ENCODE data around the gene MX2. TPM values are rescaled to one million over a fixed set of nuclear protein-coding genes. Genes with fewer than 3 reads are reported as not detected.
A peak's percentile ranks its signal among the peaks of the same experiment; 100 is the strongest.
"Not testable (repeated sequence)": the region's sequence is repeated elsewhere in the genome, so short reads cannot be mapped to it uniquely, and the experiment has no call there.

Gene MX2
- total and polyA plus RNA-seq, 7 experiments from 2014 or later: 46.7 to 116 (median 99.8) TPM

DNA sequence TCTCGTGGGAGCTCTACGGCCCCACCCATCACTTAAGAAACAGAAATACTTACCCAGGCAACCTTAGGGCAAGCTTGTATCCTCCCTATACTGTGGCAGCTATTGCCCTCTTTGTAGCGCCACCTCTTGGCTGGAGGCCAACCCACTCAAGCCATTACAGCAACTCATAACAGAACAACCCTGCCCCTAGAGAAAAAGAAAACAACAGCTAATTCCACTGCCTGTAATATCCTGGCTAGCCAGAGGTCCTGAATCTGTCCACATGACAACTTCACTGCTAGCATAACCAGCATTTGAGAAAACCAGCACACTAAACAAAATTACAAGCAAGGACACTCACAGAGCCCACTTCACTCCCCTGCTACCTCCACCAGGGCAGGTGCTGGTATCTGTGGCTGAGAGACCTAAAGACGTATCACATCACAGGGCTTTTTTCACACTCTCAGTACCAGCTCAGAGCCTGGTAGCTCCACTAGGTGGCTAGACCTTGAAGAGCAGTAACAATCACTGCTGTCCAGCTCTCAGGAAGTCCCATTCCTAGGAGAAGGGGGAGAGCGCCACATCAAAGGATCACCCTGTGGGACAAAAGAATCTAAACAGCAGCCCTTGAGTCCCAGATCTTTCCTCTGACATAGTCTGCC is 49.7 kb downstream of the MX2 start:
- DNase-seq: no peak
- Histone ChIP-seq H3K4me1 (ENCODE audit: control insufficient read depth in 2 of 2, insufficient read depth in 2 of 2, low read length in 2 of 2) (no peaks in the 10 kb centered on the region), H3K36me3 (ENCODE audit: control insufficient read depth in 2 of 3, insufficient read depth in 3 of 3, low read length in 3 of 3) (peaks cover 9 to 43% (median 11%) of the 10 kb centered on the region in 3 experiments), H3K9me3 (ENCODE audit: control insufficient read depth in 2 of 3, low read length in 3 of 3) (peaks cover 0 to 19% (median 0%) of the 10 kb centered on the region in 3 experiments), H3K27me3 (ENCODE audit: control insufficient read depth in 2 of 2, insufficient read depth in 2 of 2, low read length in 2 of 2) (no peaks in the 10 kb centered on the region), H3K27ac (ENCODE audit: low read depth, low read length) (no peak overlapping the region), H3K4me3 (ENCODE audit: low read length) (no peak overlapping the region)
- Mint-ChIP-seq H3K27ac (peak overlapping the region in 1 of 9 donors; percentile 58), H3K9me3 (peaks cover 3 to 61% (median 25%) of the 10 kb centered on the region in 11 donors), H3K36me3 (peaks cover 27 to 67% (median 57%) of the 10 kb centered on the region in 5 donors), H3K4me1 (peaks cover 0 to 15% (median 4%) of the 10 kb centered on the region in 7 donors), H3K4me3 (peak overlapping the region in 1 of 10 donors; percentile 35), H3K27me3 (peaks cover 0 to 34% (median 0%) of the 10 kb centered on the region in 5 donors)
- ATAC-seq: peak; percentile 37
- POLR2A ChIA-PET: interaction anchor here (0.8 to 4.8 kb wide), 4 partner anchors 11 to 39 kb away, joined by 3 to 19 read pairs (median 4); partner anchors contain the start of gene MX1
- CTCF ChIA-PET: interaction anchor here (0.5 kb wide), 1 partner anchor 11 kb away, joined by 8 read pairs; no protein-coding TSS in a partner anchor
- intact Hi-C loops (cut with micrococcal nuclease): loop anchor here in 1 of 2 donors (2.0 kb wide), 1 partner anchor 15 kb away; the partner anchor contains the start of gene MX1

- H3K9me3 ChIP-seq (ENCODE audit: control insufficient read depth in 2 of 3, low read length in 3 of 3); intact Hi-C loops (cut with micrococcal nuclease); H3K4me3 ChIP-seq (ENCODE audit: low read length); H3K27me3 ChIP-seq (ENCODE audit: control insufficient read depth in 2 of 2, insufficient read depth in 2 of 2, low read length in 2 of 2); H3K4me1 ChIP-seq (ENCODE audit: control insufficient read depth in 2 of 2, insufficient read depth in 2 of 2, low read length in 2 of 2); H3K4me3 Mint-ChIP-seq; ATAC-seq; H3K36me3 ChIP-seq (ENCODE audit: control insufficient read depth in 2 of 3, insufficient read depth in 3 of 3, low read length in 3 of 3); DNase-seq; H3K27ac ChIP-seq (ENCODE audit: low read depth, low read length): not testable (repeated sequence)
- ChIA-PET POLR2A (interaction anchor here (1.6 to 1.8 kb wide), 2 partner anchors 8 to 10 kb away, joined by 4 to 7 read pairs; partner anchors contain the start of gene MX1), CTCF (interaction anchor here (0.6 to 1.7 kb wide), 2 partner anchors 134 to 394 kb away, joined by 3 to 6 read pairs; no protein-coding TSS in a partner anchor)
- Mint-ChIP-seq H3K9me3 (peaks cover 1 to 32% (median 19%) of the 10 kb centered on the region in 11 donors), H3K27me3 (peaks cover 0 to 33% (median 0%) of the 10 kb centered on the region in 5 donors), H3K36me3 (peaks cover 0 to 23% (median 5%) of the 10 kb centered on the region in 5 donors), H3K4me1 (peaks cover 4 to 30% (median 24%) of the 10 kb centered on the region in 7 donors), H3K27ac (peak overlapping the region in 5 of 9 donors; percentile 4 to 98 (median 26))
Measured at GRCh38 chr21:41417505-41417904, 55.7 kb downstream of the MX2 start.

DNA sequence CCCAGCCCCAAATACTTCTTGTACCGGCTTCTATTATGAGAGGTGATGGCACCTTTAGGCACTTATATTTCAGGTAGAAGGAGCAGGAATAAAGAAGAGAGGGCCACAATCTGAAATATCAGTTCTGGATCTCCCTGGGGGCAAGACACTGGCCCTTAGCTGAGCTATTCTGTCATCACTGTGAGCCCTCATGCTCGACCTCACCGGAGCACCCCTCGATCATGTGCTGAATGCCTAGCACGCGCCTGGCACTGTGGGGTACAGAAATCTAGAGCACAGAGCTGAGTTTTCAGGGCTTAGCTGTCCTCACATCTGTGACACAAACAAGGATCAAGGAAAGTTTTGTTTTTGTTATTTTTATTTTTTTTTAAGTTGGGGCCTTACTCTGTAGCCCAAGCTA is 56.6 kb downstream of the MX2 start:
- intact Hi-C loops (cut with micrococcal nuclease): no loop called here
- H3K4me1 Mint-ChIP-seq: peaks cover 7 to 39% (median 32%) of the 10 kb centered on the region in 7 donors
- no peak for DNase-seq

DNA sequence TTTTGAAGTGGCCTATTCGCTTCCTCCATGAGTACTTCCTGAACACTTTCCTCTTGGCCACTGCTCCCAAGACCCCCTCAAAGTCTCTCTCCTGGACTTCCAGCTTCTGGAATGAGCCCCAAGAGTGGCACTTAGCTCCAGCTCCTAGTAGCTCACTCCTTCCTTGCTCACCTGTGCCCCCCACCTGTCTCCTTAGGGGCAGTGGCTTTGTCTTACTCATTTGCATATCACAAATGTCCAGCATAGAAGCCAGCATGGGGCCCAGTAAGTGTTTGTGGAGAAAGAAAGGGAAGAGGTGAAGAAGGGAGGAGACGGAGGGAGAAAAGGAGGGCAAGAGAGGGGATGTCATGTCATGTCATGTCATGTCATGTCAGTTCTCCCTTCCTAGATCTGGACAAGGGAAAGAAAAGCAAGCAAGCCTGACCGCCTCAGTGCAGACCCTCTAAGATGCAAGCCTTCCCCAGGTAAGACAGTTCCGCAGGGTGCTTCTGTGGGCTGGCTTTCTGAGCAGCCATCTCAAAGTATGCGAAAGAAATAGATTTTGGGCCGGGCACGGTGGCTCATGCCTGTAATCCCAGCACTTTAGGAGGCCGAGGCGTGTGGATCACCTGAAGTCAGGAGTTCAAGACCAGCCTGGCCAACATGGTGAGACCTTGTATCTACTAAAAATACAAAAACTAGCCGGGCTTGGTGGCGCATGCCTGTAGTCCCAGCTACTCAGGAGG is 57.3 kb downstream of the MX2 start:
- Mint-ChIP-seq H3K36me3 (peaks cover 0 to 18% (median 0%) of the 10 kb centered on the region in 5 donors), H3K27ac (peak overlapping the region in 8 of 9 donors; percentile 25 to 100 (median 87)), H3K4me3 (peak overlapping the region; percentile 13 to 92 (median 90)), H3K4me1 (peaks cover 12 to 46% (median 40%) of the 10 kb centered on the region in 7 donors), H3K9me3 (peaks cover 0 to 20% (median 7%) of the 10 kb centered on the region in 11 donors), H3K27me3 (peaks cover 0 to 19% (median 0%) of the 10 kb centered on the region in 5 donors)
- DNase-seq (no peak), ATAC-seq (no peak)
- ChIA-PET POLR2A (interaction anchor here (0.5 to 2.1 kb wide), 5 partner anchors 8 to 436 kb away, joined by 3 to 13 read pairs (median 7); partner anchors contain the start of gene MX2), CTCF (interaction anchor here (1.7 kb wide), 1 partner anchor 136 kb away, joined by 6 read pairs; no protein-coding TSS in a partner anchor)
- no peaks in the 10 kb centered on the region for H3K27me3 ChIP-seq (ENCODE audit: control insufficient read depth in 2 of 2, insufficient read depth in 2 of 2, low read length in 2 of 2)
- intact Hi-C loops (cut with micrococcal nuclease): no loop called here
- H3K4me3 ChIP-seq (ENCODE audit: low read length): no peak overlapping the region
- no peak overlapping the region for H3K27ac ChIP-seq (ENCODE audit: low read depth, low read length)
- H3K4me1 ChIP-seq (ENCODE audit: control insufficient read depth in 2 of 2, insufficient read depth in 2 of 2, low read length in 2 of 2): peaks cover 0 to 9% of the 10 kb centered on the region in 2 donors
- no peaks in the 10 kb centered on the region for H3K9me3 ChIP-seq (ENCODE audit: control insufficient read depth in 2 of 3, low read length in 3 of 3)
- no peaks in the 10 kb centered on the region for H3K36me3 ChIP-seq (ENCODE audit: control insufficient read depth in 2 of 3, insufficient read depth in 3 of 3, low read length in 3 of 3)

More for the DNA sequence above, 56.6 kb downstream of the MX2 start:
- Histone ChIP-seq H3K4me3 (ENCODE audit: low read length) (no peak overlapping the region), H3K36me3 (ENCODE audit: control insufficient read depth in 2 of 3, insufficient read depth in 3 of 3, low read length in 3 of 3) (no peaks in the 10 kb centered on the region), H3K27me3 (ENCODE audit: control insufficient read depth in 2 of 2, insufficient read depth in 2 of 2, low read length in 2 of 2) (no peaks in the 10 kb centered on the region), H3K9me3 (ENCODE audit: control insufficient read depth in 2 of 3, low read length in 3 of 3) (no peaks in the 10 kb centered on the region), H3K4me1 (ENCODE audit: control insufficient read depth in 2 of 2, insufficient read depth in 2 of 2, low read length in 2 of 2) (peaks cover 0 to 2% of the 10 kb centered on the region in 2 donors), H3K27ac (ENCODE audit: low read depth, low read length) (no peak overlapping the region)
- peaks cover 0 to 23% (median 12%) of the 10 kb centered on the region in 11 donors for H3K9me3 Mint-ChIP-seq
- POLR2A ChIA-PET: interaction anchor here (0.5 to 2.1 kb wide), 5 partner anchors 8 to 437 kb away, joined by 3 to 13 read pairs (median 7); partner anchors contain the start of genes MX1 and MX2
- H3K27ac Mint-ChIP-seq: peak overlapping the region in 7 of 9 donors; percentile 78 to 100 (median 87)
- peaks cover 0 to 15% (median 0%) of the 10 kb centered on the region in 5 donors for H3K36me3 Mint-ChIP-seq
- CTCF ChIA-PET: interaction anchor here (0.6 to 1.7 kb wide), 2 partner anchors 135 to 327 kb away, joined by 3 to 6 read pairs; no protein-coding TSS in a partner anchor
- peaks cover 0 to 24% (median 0%) of the 10 kb centered on the region in 5 donors for H3K27me3 Mint-ChIP-seq
- peak overlapping the region in 4 of 10 donors; percentile 9 to 71 (median 31) for H3K4me3 Mint-ChIP-seq
- no peak for ATAC-seq

GRCh38 chr21:41419921-41420862 is 58.4 kb downstream of the MX2 start:
- intact Hi-C loops (cut with micrococcal nuclease): loop anchor here (1.0 to 10.0 kb wide), 2 partner anchors 58 to 815 kb away; partner anchors contain the start of gene MX2 (in 2 of the 2)
- POLR2A ChIA-PET: interaction anchor here (2.1 kb wide), 1 partner anchor 58 kb away, joined by 13 read pairs; the partner anchor contains the start of gene MX2

More at GRCh38 chr21:41419921-41420862, 58.4 kb downstream of the MX2 start:
- Mint-ChIP-seq H3K4me1 (peaks cover 12 to 57% (median 49%) of the 10 kb centered on the region in 7 donors), H3K9me3 (peaks cover 0 to 11% (median 4%) of the 10 kb centered on the region in 11 donors), H3K27me3 (peaks cover 0 to 10% (median 0%) of the 10 kb centered on the region in 5 donors), H3K36me3 (peaks cover 0 to 14% (median 0%) of the 10 kb centered on the region in 5 donors), H3K4me3 (peak overlapping the region; percentile 89 to 92 (median 90)), H3K27ac (peak overlapping the region; percentile 76 to 100 (median 94))
- ATAC-seq: peak; percentile 88
- peak in 7 of 9 donors; percentile 18 to 53 (median 33) for DNase-seq
- Histone ChIP-seq H3K36me3 (ENCODE audit: control insufficient read depth in 2 of 3, insufficient read depth in 3 of 3, low read length in 3 of 3) (no peaks in the 10 kb centered on the region), H3K9me3 (ENCODE audit: control insufficient read depth in 2 of 3, low read length in 3 of 3) (no peaks in the 10 kb centered on the region), H3K4me1 (ENCODE audit: control insufficient read depth in 2 of 2, insufficient read depth in 2 of 2, low read length in 2 of 2) (peaks cover 0 to 10% of the 10 kb centered on the region in 2 donors), H3K27ac (ENCODE audit: low read depth, low read length) (peak overlapping the region; percentile 67), H3K27me3 (ENCODE audit: control insufficient read depth in 2 of 2, insufficient read depth in 2 of 2, low read length in 2 of 2) (no peaks in the 10 kb centered on the region), H3K4me3 (ENCODE audit: low read length) (peak overlapping the region; percentile 77)
- CTCF ChIA-PET: no interaction called here

Measured in naive thymus-derived CD4-positive, alpha-beta T cell (primary cell).